Measurements from ENCODE around the gene TSPAN4.

The TSPAN4 gene

GRCh38 chr11:803770-804598 lies 38.7 kb upstream of the TSPAN4 start:
- in situ Hi-C loops (cut with MboI; ENCODE audit: low sequenced_read_pairs): no loop called here

GRCh38 chr11:804599-804964 lies 38.1 kb upstream of the TSPAN4 start:
- in situ Hi-C loops (cut with MboI; ENCODE audit: low sequenced_read_pairs): no loop called here

DNA sequence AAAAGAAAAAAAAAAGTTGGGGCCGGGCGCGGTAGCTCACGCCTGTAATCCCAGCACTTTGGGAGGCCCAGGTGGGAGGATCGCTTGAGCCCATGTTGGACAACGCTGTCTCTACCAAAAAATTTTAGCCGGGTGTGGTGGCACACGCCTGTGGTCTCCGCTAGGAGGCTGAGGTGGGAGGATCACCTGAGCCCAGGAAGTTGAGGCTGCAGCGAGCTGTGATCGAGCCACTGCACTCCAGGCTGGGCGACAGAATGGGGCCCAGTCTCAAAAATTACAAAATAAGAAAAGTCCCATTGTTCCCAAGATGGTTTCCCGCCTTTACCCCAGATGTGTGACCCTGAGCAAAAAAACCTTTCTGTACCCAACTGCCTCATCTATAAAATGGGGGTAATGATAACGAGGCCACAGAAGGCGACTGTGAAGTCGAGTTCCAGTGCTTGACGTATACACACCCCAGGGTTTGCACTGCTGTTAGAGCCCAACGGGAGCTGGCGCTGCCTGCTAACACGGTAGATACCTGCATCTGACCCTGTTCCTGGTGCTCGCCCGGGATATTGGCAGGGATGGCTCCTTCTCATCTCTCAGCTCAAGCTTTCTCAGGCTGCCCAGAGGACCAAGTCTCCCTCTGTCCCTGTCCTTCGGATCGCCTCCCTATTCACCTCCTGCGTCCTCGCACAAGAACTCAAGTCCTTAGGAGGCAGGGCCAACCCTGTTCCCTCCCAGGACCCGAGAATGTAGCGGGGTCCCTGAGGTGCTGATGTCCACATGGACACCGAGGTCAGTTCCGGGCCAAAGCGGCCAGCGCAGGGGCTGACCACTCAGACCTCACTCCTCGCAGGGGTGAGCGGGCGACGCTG lies 34.0 kb upstream of the TSPAN4 start:
- in situ Hi-C loops (cut with MboI; ENCODE audit: low sequenced_read_pairs): no loop called here

DNA sequence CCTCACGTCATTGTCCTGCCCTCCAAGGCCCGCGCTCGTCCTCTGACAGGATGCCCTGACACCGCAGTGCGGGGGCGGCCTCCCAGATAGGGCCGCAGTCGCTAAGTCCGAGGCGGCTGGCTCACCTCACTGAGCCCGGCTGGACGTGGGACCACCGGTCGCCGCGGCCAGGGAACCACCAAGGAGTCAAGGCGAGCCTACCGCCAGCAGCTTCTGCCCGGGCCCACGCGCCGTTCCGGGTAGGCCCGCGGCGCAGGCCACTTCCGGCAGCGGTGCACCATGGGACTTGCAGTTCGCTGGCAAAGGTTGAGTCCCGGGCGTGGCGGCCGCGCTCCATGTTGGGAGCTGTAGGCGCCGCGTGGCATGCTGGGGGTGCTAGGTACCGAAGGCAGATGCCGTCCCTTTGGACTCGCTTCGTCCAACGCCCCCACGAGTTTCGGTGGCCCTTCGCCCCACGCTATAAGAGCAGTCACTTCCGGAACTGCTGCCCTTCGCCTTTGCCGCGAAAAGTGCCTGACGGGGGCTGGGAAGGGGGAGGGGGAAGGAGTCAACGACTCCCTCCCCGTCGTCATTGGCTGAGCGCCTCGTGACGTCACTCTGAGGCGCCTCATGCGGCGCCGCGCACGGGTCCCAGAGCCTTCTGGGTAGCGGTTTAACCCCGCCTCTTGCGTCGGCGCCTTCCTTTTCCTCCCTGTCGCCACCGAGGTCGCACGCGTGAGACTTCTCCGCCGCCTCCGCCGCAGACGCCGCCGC lies 33.2 kb upstream of the TSPAN4 start, which contains the start of gene RPLP2:
Gene RPLP2 (plus strand): TSS at position 681 of the 753 bp plus-strand sequence. CDS start 268 bp downstream, outside the sequence.
- in situ Hi-C loops (cut with MboI; ENCODE audit: low sequenced_read_pairs): no loop called here

DNA sequence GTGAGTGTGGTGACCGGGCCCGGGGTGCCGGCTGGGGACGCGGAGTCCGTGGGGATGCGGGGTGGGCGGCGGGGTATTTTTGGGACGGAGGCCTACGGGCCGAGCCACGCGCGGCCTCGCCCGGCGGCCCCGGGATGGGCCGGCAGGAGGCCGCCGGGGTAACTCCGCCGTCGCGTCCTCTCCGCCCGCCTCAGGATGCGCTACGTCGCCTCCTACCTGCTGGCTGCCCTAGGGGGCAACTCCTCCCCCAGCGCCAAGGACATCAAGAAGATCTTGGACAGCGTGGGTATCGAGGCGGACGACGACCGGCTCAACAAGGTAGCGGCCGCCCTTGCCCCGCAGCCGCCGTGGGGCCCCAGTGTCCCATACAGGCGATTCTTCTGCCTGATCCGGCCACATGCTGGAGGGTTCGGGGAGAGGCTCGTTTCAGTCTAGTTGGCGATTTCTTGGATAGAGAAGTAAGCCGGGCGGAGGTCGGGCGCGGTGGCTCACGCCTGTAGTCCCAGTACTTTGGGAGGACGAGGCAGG lies 32.5 kb upstream of the TSPAN4 start:
- in situ Hi-C loops (cut with MboI; ENCODE audit: low sequenced_read_pairs): no loop called here

- in situ Hi-C loops (cut with MboI; ENCODE audit: low sequenced_read_pairs): no loop called here
Measured at GRCh38 chr11:811446-812245, 31.0 kb upstream of the TSPAN4 start.

DNA sequence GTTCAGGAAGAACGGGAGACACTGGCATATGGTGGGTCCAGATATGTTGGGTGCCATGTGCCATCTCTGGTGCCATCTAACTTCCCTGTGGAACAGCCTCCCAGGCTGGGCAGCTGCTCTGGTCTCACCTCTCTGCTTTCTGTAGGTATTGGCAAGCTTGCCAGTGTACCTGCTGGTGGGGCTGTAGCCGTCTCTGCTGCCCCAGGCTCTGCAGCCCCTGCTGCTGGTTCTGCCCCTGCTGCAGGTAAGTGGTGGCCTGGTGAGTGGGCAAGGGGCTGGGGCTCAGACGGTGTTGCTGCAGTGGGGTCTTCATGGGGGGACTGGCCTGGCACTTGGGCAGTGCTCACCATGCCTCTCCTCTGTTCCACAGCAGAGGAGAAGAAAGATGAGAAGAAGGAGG lies 30.3 kb upstream of the TSPAN4 start:
- in situ Hi-C loops (cut with MboI; ENCODE audit: low sequenced_read_pairs): no loop called here

GRCh38 chr11:813072-813455 lies 29.6 kb upstream of the TSPAN4 start:
- in situ Hi-C loops (cut with MboI; ENCODE audit: low sequenced_read_pairs): no loop called here

DNA sequence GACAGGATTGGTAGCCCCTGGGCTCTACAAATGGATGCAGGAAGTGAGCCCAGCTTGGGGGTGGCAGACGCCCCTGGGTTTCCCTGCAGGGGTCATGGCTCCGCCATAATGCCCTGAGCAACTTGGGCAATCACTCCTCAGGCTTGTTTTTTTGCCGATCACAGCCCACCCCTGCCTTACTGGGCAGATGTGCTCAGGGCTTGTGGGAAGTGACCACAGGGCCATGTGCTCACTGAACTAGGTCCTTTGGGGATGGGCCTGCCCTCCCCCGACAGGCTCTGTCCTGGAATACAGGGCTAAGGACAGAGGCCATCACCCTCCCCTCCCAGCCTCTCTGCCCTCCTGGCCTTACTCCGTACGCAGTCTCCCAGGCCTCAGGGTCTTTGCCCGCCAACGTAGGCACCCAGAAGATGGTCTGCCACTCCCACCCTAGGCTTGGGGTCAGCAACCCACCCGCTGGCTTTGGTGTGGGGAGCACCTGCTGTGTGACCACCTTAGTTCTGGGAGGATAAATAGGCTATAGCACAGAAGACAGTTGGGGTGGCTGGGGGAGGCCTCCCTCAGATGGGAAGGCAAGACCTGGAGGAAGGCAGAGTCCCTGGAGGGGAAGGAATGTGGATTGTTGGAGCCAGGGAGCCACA lies 29.1 kb upstream of the TSPAN4 start:
- in situ Hi-C loops (cut with MboI; ENCODE audit: low sequenced_read_pairs): no loop called here

GRCh38 chr11:815675-816432 lies 26.8 kb upstream of the TSPAN4 start:
- in situ Hi-C loops (cut with MboI; ENCODE audit: low sequenced_read_pairs): no loop called here

GRCh38 chr11:816433-816779 lies 26.2 kb upstream of the TSPAN4 start:
- in situ Hi-C loops (cut with MboI; ENCODE audit: low sequenced_read_pairs): no loop called here

- in situ Hi-C loops (cut with MboI; ENCODE audit: low sequenced_read_pairs): no loop called here
Measured at GRCh38 chr11:818396-819128, 24.1 kb upstream of the TSPAN4 start, which contains the start of gene PNPLA2. TSS of gene PNPLA2 (plus strand) at chr11:818914. CDS start at chr11:819719, 805 bp downstream.

DNA sequence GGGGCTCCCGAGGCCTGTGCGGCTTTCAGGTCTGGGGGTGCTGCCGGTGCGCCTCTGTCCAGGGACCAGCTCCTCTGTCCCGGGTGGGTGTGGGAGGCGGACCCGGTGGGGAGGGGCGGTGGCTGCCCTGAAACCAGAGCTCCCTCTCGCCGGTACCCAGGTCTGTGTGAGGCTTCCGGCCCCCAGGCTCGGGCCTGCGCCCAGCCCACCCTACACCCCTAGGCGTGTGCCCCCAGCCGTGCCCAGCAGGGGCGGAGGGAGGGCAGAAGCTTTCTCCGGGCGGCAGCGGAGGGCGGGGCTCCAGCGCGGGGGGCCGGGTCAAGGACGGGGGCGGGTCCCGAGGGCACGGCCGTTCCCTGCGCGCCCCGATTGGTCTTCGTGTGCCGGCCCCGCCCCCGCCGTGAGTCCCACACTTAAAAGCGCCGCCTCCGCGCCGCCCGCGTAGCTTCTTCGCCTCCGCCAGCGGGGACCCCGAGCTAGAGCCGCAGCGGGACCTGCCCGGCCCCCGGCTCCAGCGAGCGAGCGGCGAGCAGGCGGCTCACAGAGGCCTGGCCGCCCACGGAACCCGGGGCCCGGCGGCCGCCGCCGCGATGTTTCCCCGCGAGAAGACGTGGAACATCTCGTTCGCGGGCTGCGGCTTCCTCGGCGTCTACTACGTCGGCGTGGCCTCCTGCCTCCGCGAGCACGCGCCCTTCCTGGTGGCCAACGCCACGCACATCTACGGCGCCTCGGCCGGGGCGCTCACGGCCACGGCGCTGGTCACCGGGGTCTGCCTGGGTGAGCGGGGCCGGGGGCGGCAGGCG lies 23.3 kb upstream of the TSPAN4 start:
- in situ Hi-C loops (cut with MboI; ENCODE audit: low sequenced_read_pairs): no loop called here

DNA sequence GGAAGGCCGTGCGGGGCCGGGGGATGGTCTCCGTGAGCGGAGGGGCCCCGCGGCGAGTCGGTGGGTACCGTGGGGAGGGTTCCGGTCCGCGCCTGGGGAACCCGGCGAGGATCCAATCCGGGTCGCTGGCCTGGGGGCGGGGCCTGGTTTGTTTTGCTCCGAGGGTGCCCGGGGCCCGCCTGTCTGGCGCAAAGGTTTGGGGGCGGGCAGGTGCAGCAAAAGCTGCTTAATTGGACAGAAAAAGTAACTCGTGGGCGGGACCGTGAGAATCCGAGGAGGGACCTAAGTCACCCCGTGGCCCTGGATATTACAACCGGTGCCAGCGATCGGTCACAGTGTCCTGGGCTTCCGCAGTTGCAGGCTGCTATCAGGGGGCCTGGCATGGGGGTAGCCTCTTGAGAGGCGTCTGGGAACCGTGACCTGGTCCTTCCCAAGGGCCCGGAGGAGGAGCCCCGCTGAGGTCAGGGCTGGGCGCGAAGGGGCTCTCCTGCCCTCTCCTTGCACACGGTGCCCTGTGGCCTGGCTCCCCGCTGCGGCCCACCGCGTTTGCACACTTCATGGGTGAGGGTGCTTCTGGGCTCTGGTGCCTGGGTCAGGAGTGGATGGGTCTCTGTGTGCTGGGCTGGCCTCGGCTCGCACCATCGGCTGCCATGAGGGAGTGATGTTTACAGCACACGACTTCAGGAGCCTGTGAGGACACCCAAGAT lies 22.6 kb upstream of the TSPAN4 start:
- in situ Hi-C loops (cut with MboI; ENCODE audit: low sequenced_read_pairs): no loop called here

DNA sequence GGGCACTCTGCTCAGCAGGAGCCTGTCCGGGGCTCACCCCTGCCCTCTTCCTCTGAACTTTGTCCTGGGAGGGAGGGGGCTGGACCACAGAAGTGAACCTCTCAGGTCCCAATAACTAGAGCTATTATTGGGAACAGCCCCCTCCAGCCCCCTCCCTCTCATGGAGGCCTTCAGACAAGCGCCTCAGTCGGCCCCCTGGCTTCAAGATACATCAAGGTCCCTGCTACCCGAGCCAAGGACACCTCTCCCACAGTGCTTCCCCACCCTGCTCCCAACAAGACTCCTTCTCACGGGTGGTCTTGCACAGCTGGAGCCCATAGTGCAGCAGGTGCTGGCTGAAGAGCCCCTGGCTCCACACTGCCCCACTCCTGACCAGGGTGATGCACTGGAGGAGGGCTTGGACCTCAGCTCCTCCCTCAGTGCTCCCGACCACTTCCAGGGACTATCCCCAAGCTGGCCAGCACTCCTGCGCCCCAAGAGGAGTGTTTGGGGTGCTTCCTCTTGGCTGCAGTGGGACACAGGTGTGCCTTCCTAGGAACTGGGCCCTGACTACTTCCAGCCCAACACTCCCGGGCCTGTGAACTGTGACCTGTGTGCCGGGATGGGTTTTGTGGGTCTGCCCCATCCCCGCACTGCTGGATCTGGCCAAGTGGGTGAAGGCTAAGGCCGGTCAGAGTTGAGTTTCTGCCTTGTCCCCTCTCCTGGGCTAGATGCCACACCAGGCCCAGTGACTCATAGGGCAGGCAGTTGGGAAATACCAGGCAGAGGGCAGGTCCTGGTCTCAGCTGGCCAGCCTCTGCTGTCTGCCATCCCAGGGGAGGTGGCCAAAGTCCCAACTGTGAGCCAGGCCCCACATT lies 21.8 kb upstream of the TSPAN4 start:
- in situ Hi-C loops (cut with MboI; ENCODE audit: low sequenced_read_pairs): no loop called here
